Activated naive CD4-positive, alpha-beta T cell treated with anti-CD3 and anti-CD28 coated beads, Interleukin-2, amount 50 U/mL, for 72 hours (primary cell): ENCODE data around the gene PIRT. TPM values are rescaled to one million over a fixed set of nuclear protein-coding genes. Genes with fewer than 3 reads are reported as not detected.

Source experiments
- ATAC-seq, 2 donors: fragments of 150-1000 bp; cut with Tn5 transposase; 2 replicates each; pipeline ENCODE4 v1.10.0; 2021; ENCODE audit warnings: mild to moderate bottlenecking in 2 of 2, moderate library complexity in 2 of 2
- DNase-seq, 2 donors: peaks; one replicate each; pipeline ENCODE4 v3.0.0; 2021 to 2022; ENCODE audit warnings: low spot score in 2 of 2
- H3K27ac Mint-ChIP-seq, 2 donors: one replicate each; pipeline ENCODE4 v1.8.0; 2022; ENCODE audit warnings: mild to moderate bottlenecking in 2 of 2, mixed read lengths in 2 of 2
- H3K36me3 Mint-ChIP-seq, 2 donors: one replicate each; pipeline ENCODE4 v1.8.0; 2022; ENCODE audit warnings: mixed read lengths in 2 of 2
- H3K9me3 Mint-ChIP-seq, 2 donors: one replicate each; pipeline ENCODE4 v1.8.0; 2022; ENCODE audit warnings: mixed read lengths in 2 of 2
- total RNA-seq, 2 donors: library from RNA; stranded (reverse); gene quantifications; one replicate each; pipeline ENCODE4 v1.2.3, GENCODE V29; 2022

The PIRT gene
- total RNA-seq, 2 donors from 2014 or later: not detected

DNA sequence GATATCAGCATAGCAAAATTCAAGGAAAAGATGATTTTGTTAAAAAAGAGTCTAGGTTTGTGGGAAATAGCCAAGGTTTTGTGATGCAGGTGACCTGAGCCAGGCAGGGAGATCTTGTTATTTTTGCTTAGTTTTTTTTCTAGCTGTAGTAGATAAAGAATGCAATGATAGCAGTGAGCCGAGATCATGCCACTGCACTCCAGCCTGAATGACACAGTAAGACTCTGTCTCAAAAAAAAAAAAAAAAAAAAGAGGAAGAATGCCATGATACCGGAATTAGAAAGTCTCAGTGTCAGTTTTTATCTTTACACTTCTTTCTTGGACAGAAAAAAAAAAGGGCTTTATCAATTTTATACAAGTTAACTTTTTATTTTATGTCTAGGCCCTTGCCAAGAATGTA lies 61.5 kb downstream of the PIRT start:
- DNase-seq (no peak), ATAC-seq (no peak)
- H3K9me3 Mint-ChIP-seq: peaks cover 4% of the 10 kb centered on the region in 2 donors
- H3K36me3 Mint-ChIP-seq: peaks cover 9 to 17% of the 10 kb centered on the region in 2 donors
- H3K27ac Mint-ChIP-seq: no peak overlapping the region

DNA sequence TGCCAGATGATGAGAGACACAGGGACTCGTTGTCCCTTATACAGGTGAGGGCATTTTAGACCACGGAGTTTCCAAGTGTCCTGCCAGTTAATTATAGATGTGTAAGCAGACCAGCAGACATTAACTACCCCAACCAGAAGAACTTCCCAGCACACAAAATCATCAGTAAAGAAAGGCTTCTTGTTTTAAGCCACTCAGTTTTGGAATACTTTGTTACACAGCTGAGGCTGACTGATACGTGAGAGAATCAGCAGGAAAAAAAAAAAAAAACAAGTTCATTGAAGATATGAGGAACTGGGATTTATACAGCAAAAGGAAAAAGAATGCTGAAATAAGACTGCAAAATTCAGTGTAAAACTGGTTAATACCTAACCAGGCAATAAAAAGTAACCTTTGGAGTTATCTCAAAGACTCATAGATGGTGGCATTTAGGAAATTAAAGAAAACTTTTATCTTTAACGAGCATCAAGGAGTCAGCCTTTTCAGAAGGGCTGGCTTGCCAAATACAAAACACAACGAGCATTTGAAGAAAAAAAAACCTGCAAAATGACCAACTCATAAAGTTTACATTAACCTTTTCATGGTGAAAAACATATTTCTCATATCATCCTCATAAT lies 62.0 kb downstream of the PIRT start:
- Mint-ChIP-seq H3K36me3 (peaks cover 9 to 22% of the 10 kb centered on the region in 2 donors), H3K27ac (no peak overlapping the region), H3K9me3 (peaks cover 5% of the 10 kb centered on the region in 2 donors)
- ATAC-seq (no peak), DNase-seq (no peak)

DNA sequence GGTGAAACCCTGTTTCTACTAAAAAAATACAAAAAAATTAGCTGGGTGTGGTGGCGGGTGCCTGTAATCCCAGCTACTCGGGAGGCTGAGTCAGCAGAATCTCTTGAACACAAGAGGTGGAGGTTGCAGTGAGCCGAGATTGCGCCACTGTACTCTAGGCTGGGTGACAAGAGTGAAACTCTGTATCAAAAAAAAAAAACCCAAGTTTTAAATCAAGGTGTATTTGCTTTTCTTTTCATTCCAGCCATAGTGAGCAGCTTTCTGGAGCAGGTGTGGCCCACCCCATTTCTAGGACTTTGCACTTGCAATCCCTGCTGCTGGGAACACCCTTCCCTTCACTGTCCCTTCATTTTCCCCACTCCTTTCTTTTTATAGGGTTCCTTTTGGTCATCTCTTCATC lies 62.8 kb downstream of the PIRT start:
- peaks cover 5% of the 10 kb centered on the region in 2 donors for H3K9me3 Mint-ChIP-seq
- ATAC-seq: no peak

DNA sequence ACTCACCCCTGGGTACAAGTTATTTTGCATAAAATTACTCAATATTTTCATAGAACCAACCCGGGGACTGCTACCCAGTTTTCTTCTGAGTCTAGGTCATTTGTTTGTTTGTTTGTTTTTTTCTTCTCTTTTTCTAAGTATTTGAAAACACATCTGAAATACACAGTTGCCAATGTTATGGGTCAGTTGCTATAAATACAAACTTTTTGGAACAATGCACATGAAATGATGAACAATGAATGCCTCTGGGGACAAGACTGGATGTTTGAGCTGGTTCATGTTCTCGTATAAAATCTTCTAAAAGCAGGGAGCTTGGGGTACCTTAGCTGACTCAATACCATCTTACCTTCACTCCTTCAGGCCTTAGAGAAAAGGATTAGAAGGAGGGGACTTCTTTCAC lies 64.5 kb downstream of the PIRT start:
- ATAC-seq (no peak), DNase-seq (no peak)
- H3K27ac Mint-ChIP-seq: no peak overlapping the region
- peaks cover 9 to 26% of the 10 kb centered on the region in 2 donors for H3K36me3 Mint-ChIP-seq
- H3K9me3 Mint-ChIP-seq: peaks cover 5% of the 10 kb centered on the region in 2 donors

More for the DNA sequence above, 62.8 kb downstream of the PIRT start:
- DNase-seq: no peak
- peaks cover 9 to 22% of the 10 kb centered on the region in 2 donors for H3K36me3 Mint-ChIP-seq
- H3K27ac Mint-ChIP-seq: no peak overlapping the region

Other genes starting within 250 kb of the PIRT start
- 1 to 10 TPM; 2.0 to 5.1 TPM for gene MYH3, start 180.8 kb downstream of the PIRT start, total RNA-seq
- gene SCO1, start 140.6 kb downstream of the PIRT start, total RNA-seq: 10 to 100 TPM; 28.1 to 36.3 TPM
- 10 to 100 TPM; 10.0 to 11.5 TPM for gene ADPRM, start 140.5 kb downstream of the PIRT start, total RNA-seq
- 1 to 10 TPM in 1 of 2 donors, under 1 TPM in 1; 0.09 to 1.7 TPM for gene TMEM220, start 108.1 kb downstream of the PIRT start, total RNA-seq
- not detected for gene TMEM238L, start 34.0 kb downstream of the PIRT start, total RNA-seq